Measurements from ENCODE around the gene SARNP.
"Not testable (repeated sequence)": the region's sequence is repeated elsewhere in the genome, so short reads cannot be mapped to it uniquely, and the experiment has no call there.

The SARNP gene

GRCh38 chr12:55789171-55789570 lies 28.4 kb downstream of the SARNP start:
- FAIRE-seq, result no peak

GRCh38 chr12:55788546-55788945 lies 29.0 kb downstream of the SARNP start:
- FAIRE-seq, result no peak

GRCh38 chr12:55780685-55781084 lies 36.8 kb downstream of the SARNP start:
- FAIRE-seq, result no peak

GRCh38 chr12:55777856-55778255 lies 39.7 kb downstream of the SARNP start:
- no peak for FAIRE-seq

- FAIRE-seq, result no peak
These were observed 45.8 kb downstream of the SARNP start for GRCh38 chr12:55771736-55772135.

- no peak for FAIRE-seq
These were observed 50.4 kb downstream of the SARNP start for GRCh38 chr12:55767156-55767555.

- no peak for FAIRE-seq
These were observed 51.7 kb downstream of the SARNP start for GRCh38 chr12:55765736-55766290.

GRCh38 chr12:55762646-55763045 lies 54.9 kb downstream of the SARNP start:
- FAIRE-seq, result no peak

GRCh38 chr12:55760663-55761062 lies 56.9 kb downstream of the SARNP start:
- FAIRE-seq, result no peak

GRCh38 chr12:55758575-55758974 lies 58.9 kb downstream of the SARNP start:
- FAIRE-seq, result not testable (repeated sequence)

- FAIRE-seq, result no peak
These were observed 59.8 kb downstream of the SARNP start for GRCh38 chr12:55757701-55758100.

GRCh38 chr12:55755246-55755645 lies 62.3 kb downstream of the SARNP start:
- FAIRE-seq, result no peak

GRCh38 chr12:55748230-55748993 lies 69.1 kb downstream of the SARNP start:
- FAIRE-seq, result no peak

- FAIRE-seq, result no peak
These were observed 70.7 kb downstream of the SARNP start for GRCh38 chr12:55746913-55747231.

GRCh38 chr12:55746174-55746912 lies 71.2 kb downstream of the SARNP start:
- FAIRE-seq, result no peak

- no peak for FAIRE-seq
These were observed 72.0 kb downstream of the SARNP start for GRCh38 chr12:55745361-55746173.

- FAIRE-seq, result no peak
These were observed 73.0 kb downstream of the SARNP start for GRCh38 chr12:55744340-55745030.

- FAIRE-seq, result no peak
These were observed 73.9 kb downstream of the SARNP start for GRCh38 chr12:55743406-55744339.

GRCh38 chr12:55742719-55743405 lies 74.7 kb downstream of the SARNP start, which contains the start of gene GDF11:
TSS of gene GDF11 (plus strand) at chr12:55743122. CDS start at chr12:55743317, 195 bp downstream.
- FAIRE-seq, result no peak

- FAIRE-seq, result no peak
These were observed 75.4 kb downstream of the SARNP start for GRCh38 chr12:55741931-55742680.

All from TTC549 (cell line).